Suprapubic skin (tissue), 3 donors: ENCODE results near the gene MLLT10.
"Not testable (repeated sequence)": the region's sequence is repeated elsewhere in the genome, so short reads cannot be mapped to it uniquely, and the experiment has no call there.

Experiments used
- CTCF ChIP-seq, 2 donors: fragments of 200-600 bp in 1 of 2; fragments of 450-650 bp in 1 of 2; sonication (generic) in 1 of 2; IDR thresholded peaks; one replicate each; pipeline ENCODE4 v1.5.1; 2016 to 2019; ENCODE audit warnings: antibody characterized with exemption in 2 of 2, mild to moderate bottlenecking in 1 of 2, moderate library complexity in 1 of 2
- POLR2A ChIP-seq, 2 donors: fragments of 450-650 bp; IDR thresholded peaks; one replicate each; pipeline ENCODE4 v1.6.1; 2017; ENCODE audit warnings: antibody characterized with exemption in 2 of 2, mild to moderate bottlenecking in 2 of 2, moderate library complexity in 2 of 2

GRCh38 chr10:21624421-21624820, 90.4 kb downstream of the MLLT10 start:
- TF ChIP-seq CTCF, POLR2A (IDR thresholded peaks at IDR 0.05): not testable (repeated sequence)
